CD14-positive monocyte (primary cell): ENCODE results near the gene RNF157. TPM values are rescaled to one million over a fixed set of nuclear protein-coding genes. Genes with fewer than 3 reads are reported as not detected.

Source experiments
- DNase-seq, 3 donors: peaks; one replicate each; pipeline ENCODE4 v3.0.0-alpha.2; 2011 to 2022
- H2AFZ ChIP-seq: 2 replicates; pipeline ENCODE4 v1.6.0; 2012; ENCODE audit warnings: mild to moderate bottlenecking, low read depth, low read length, inconsistent platforms; ENCODE audit not compliant: insufficient read depth, poor library complexity, severe bottlenecking
- H3K27ac ChIP-seq, 2 donors: 1 replicate in 1 of 2; 2 replicates in 1 of 2; pipeline ENCODE4 v1.5.1; 2012 to 2013; ENCODE audit warnings: low read length in 2 of 2, control low read depth in 1 of 2, inconsistent platforms in 1 of 2, low read depth in 1 of 2, mild to moderate bottlenecking in 1 of 2
- H3K27me3 ChIP-seq, 2 donors: one replicate each; pipeline versions ENCODE4 v1.6.0 to v1.6.1; 2011 to 2013; ENCODE audit warnings: low read length in 2 of 2; ENCODE audit not compliant: control insufficient read depth in 2 of 2, insufficient read depth in 2 of 2
- H3K36me3 ChIP-seq, 2 donors: replicated peaks in 1 of 2; 1 replicate in 1 of 2; 2 replicates in 1 of 2; pipeline versions ENCODE4 v1.5.1 to v1.6.1; 2012 to 2013; ENCODE audit warnings: low read length in 2 of 2, control low read depth in 1 of 2, inconsistent platforms in 1 of 2, mild to moderate bottlenecking in 1 of 2; ENCODE audit not compliant: insufficient read depth in 2 of 2, control insufficient read depth in 1 of 2
- H3K4me1 ChIP-seq, 2 donors: 1 replicate in 1 of 2; 2 replicates in 1 of 2; pipeline versions ENCODE4 v1.5.1 to v1.6.1; 2012 to 2013; ENCODE audit warnings: low read length in 2 of 2, control low read depth in 1 of 2, inconsistent platforms in 1 of 2, mild to moderate bottlenecking in 1 of 2, moderate library complexity in 1 of 2; ENCODE audit not compliant: insufficient read depth in 2 of 2, control insufficient read depth in 1 of 2
- H3K4me2 ChIP-seq: replicated peaks from 2 replicates; pipeline ENCODE3; 2012; ENCODE audit warnings: low read length, moderate library complexity, mild to moderate bottlenecking; ENCODE audit not compliant: poor library complexity, severe bottlenecking; ENCODE audit errors: extremely low read depth
- H3K4me3 ChIP-seq, 3 experiments: fragments of 200-600 bp in 1 of 3; sonication (generic) in 1 of 3; replicated peaks in 1 of 3; 1 replicate in 2 of 3; 2 replicates in 1 of 3; pipeline ENCODE4 v1.5.1; 2011 to 2013; ENCODE audit warnings: low read length in 3 of 3, mild to moderate bottlenecking in 3 of 3, control low read depth in 2 of 3, low read depth in 2 of 3, inconsistent platforms in 1 of 3, moderate library complexity in 1 of 3
- H3K79me2 ChIP-seq: 2 replicates; pipeline ENCODE4 v1.6.0; 2012; ENCODE audit warnings: mild to moderate bottlenecking, control low read depth, inconsistent platforms, low read length, moderate library complexity; ENCODE audit not compliant: insufficient read depth
- H3K9ac ChIP-seq: 2 replicates; pipeline ENCODE4 v1.6.0; 2017; ENCODE audit warnings: low read length, mild to moderate bottlenecking; ENCODE audit not compliant: insufficient read depth, poor library complexity, severe bottlenecking
- H3K9me3 ChIP-seq, 2 donors: replicated peaks in 1 of 2; 1 replicate in 1 of 2; 2 replicates in 1 of 2; pipeline versions ENCODE4 v1.5.1 to v1.6.1; 2012 to 2013; ENCODE audit warnings: low read length in 2 of 2, control low read depth in 1 of 2; ENCODE audit not compliant: control insufficient read depth in 1 of 2, insufficient read depth in 1 of 2
- H4K20me1 ChIP-seq: 2 replicates; pipeline ENCODE4 v1.6.0; 2012; ENCODE audit warnings: mild to moderate bottlenecking, low read length, control low read depth, moderate library complexity; ENCODE audit not compliant: insufficient read depth
- H3K27ac Mint-ChIP-seq, 7 donors: one replicate each; pipeline ENCODE4 v1.8.0; 2020; ENCODE audit warnings: mild to moderate bottlenecking in 7 of 7, mixed read lengths in 7 of 7, moderate library complexity in 6 of 7, inconsistent platforms in 2 of 7
- H3K27me3 Mint-ChIP-seq, 3 donors: one replicate each; pipeline ENCODE4 v1.8.0; 2021 to 2022; ENCODE audit warnings: low read depth in 3 of 3, mild to moderate bottlenecking in 3 of 3, mixed read lengths in 3 of 3, moderate library complexity in 3 of 3, inconsistent platforms in 1 of 3
- H3K36me3 Mint-ChIP-seq, 2 donors: one replicate each; pipeline ENCODE4 v1.8.0; 2020; ENCODE audit warnings: mixed read lengths in 2 of 2, inconsistent platforms in 1 of 2, mild to moderate bottlenecking in 1 of 2
- H3K4me1 Mint-ChIP-seq: one replicate; pipeline ENCODE4 v1.8.0; 2020; ENCODE audit warnings: mild to moderate bottlenecking, mixed read lengths
- H3K4me3 Mint-ChIP-seq, 2 donors: one replicate each; pipeline ENCODE4 v1.8.0; 2020; ENCODE audit warnings: mild to moderate bottlenecking in 2 of 2, mixed read lengths in 2 of 2, moderate library complexity in 1 of 2
- H3K9me3 Mint-ChIP-seq, 7 donors: one replicate each; pipeline ENCODE4 v1.8.0; 2020 to 2022; ENCODE audit warnings: mixed read lengths in 7 of 7, mild to moderate bottlenecking in 6 of 7, moderate library complexity in 6 of 7, inconsistent platforms in 2 of 7
- CTCF ChIP-seq: fragments of 200-600 bp; IDR thresholded peaks from one replicate; pipeline ENCODE4 v1.8.0; 2022; ENCODE audit warnings: antibody characterized with exemption, mild to moderate bottlenecking
- WGBS: methylation state at CpG from one replicate; pipeline ENCODE4 v1.1.5; 2013; ENCODE audit warnings: missing lambda C conversion rate; ENCODE audit not compliant: insufficient coverage; 5-methylcytosine and 5-hydroxymethylcytosine counted together
- intact Hi-C, 2 donors: fragments of 100-400 bp; cut with micrococcal nuclease; formaldehyde crosslinking; loops; one replicate each; pipeline versions ENCODE4 v1.15.0 to v1.15.1; 2023
- polyA plus RNA-seq, 3 donors: library from polyadenylated mRNA; depleted of rRNA in 1 of 3; unstranded in 2 of 3; stranded (reverse) in 1 of 3; fragments of 300-500 nt in 2 of 3; fragments of >200 nt in 1 of 3; fragmentation: Illumina TruSeq in 2 of 3; gene quantifications; 1 replicate in 2 of 3; 2 replicates in 1 of 3; pipeline ENCODE4 v1.2.3, GENCODE V29; 2012 to 2021

Gene RNF157
- polyA plus RNA-seq, 3 donors: 0.03 TPM; not detected in 2

- Histone ChIP-seq H3K36me3 (no peaks in the 10 kb centered on the region), H3K4me3 (peak overlapping the region in 1 of 3 experiments; percentile 61), H4K20me1 (no peaks in the 10 kb centered on the region), H3K9me3 (no peaks in the 10 kb centered on the region), H3K27me3 (peaks cover 5 to 17% of the 10 kb centered on the region in 2 donors), H3K9ac (peak overlapping the region; percentile 41), H2AFZ (peak overlapping the region; percentile 79), H3K79me2 (no peaks in the 10 kb centered on the region), H3K4me1 (peaks cover 47 to 53% of the 10 kb centered on the region in 2 donors), H3K27ac (no peak overlapping the region), H3K4me2 (peak overlapping the region; percentile 64)
- Mint-ChIP-seq H3K4me3 (peak overlapping the region; percentile 34 to 85), H3K9me3 (peaks cover 0 to 3% (median 0%) of the 10 kb centered on the region in 7 donors), H3K4me1 (peaks cover 54% of the 10 kb centered on the region), H3K27ac (peak overlapping the region in 2 of 7 donors; percentile 20 to 65), H3K36me3 (peaks cover 0 to 6% of the 10 kb centered on the region in 2 donors), H3K27me3 (peaks cover 14 to 27% (median 22%) of the 10 kb centered on the region in 3 donors)
- 30% methylated on average over 21 of the region's 25 CpGs for WGBS
- intact Hi-C loops: no loop called here
- TF ChIP-seq CTCF: no peak
- peak in 1 of 3 donors; percentile 13 for DNase-seq
Observed at GRCh38 chr17:76145231-76146052, 94.9 kb downstream of the RNF157 start.

GRCh38 chr17:76142585-76143041 is 97.7 kb downstream of the RNF157 start:
- Mint-ChIP-seq H3K27me3 (peaks cover 24 to 49% (median 44%) of the 10 kb centered on the region in 3 donors), H3K4me1 (peaks cover 59% of the 10 kb centered on the region), H3K4me3 (peak overlapping the region in 1 of 2 donors; percentile 63), H3K27ac (peak overlapping the region in 3 of 7 donors; percentile 28 to 52 (median 41)), H3K9me3 (peaks cover 0 to 10% (median 3%) of the 10 kb centered on the region in 7 donors), H3K36me3 (peaks cover 0 to 10% of the 10 kb centered on the region in 2 donors)
- Histone ChIP-seq H3K36me3 (no peaks in the 10 kb centered on the region), H3K4me3 (no peak overlapping the region), H3K9me3 (peaks cover 0 to 7% of the 10 kb centered on the region in 2 donors), H2AFZ (no peak overlapping the region), H4K20me1 (no peaks in the 10 kb centered on the region), H3K4me2 (no peak overlapping the region), H3K27me3 (peaks cover 15 to 38% of the 10 kb centered on the region in 2 donors), H3K4me1 (peaks cover 52 to 60% of the 10 kb centered on the region in 2 donors), H3K9ac (no peak overlapping the region), H3K27ac (no peak overlapping the region), H3K79me2 (no peaks in the 10 kb centered on the region)
- TF ChIP-seq CTCF: no peak
- WGBS: 100% methylated on average over 3 of the region's 6 CpGs
- intact Hi-C loops: no loop called here
- no peak for DNase-seq
